Ramos (cell line): ENCODE results near the gene FHIT.

Experiments used
- in situ Hi-C: fragments of 300-500 bp; cut with MboI; formaldehyde crosslinking; loops from one replicate; pipeline ENCODE4 v1.14.3; 2022; ENCODE audit warnings: low sequenced_read_pairs; ENCODE audit not compliant: unreplicated experiment

FHIT gene

GRCh38 chr3:61251174-61251972 is at the start of gene FHIT:
FHIT (minus strand) TSS chr3:61251452.
- in situ Hi-C loops = no loop called here

DNA sequence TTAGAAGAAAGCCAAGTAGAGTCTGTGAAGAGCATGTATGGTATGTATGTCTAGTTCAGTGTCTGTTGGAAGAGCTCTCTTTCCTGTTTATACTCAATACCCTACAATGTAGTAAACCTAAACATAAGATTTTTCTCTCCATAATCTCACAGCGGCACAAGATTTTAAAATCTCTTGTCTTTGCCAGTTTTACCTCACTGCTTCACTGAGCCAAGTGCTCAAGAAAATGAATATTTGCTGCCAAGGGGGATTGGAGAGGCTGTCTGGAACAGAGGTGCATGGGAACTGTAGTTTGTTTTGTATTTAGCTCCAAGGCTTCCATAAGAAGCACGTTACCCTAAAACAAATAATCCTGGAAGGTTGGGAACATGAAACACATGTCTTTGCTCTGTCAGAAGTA is 49.5 kb upstream of the FHIT start:
- in situ Hi-C loops = no loop called here

DNA sequence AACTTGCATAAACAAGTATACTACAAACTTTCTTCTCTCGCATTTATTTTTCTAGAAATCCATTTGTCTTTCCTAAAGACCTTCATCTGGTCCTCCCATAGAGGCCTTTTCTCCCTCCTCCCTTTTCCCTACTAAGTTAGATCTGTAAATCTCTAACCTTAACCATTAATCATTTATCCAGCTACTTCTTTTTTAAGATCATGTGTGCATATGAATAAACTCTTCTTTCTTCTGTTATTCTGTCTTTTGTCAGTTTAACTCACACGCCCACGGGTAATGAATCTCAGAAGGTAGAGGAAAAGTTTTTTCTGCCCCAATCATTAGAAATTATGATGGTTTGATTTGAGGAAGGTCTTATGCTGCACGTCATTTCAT is 48.7 kb upstream of the FHIT start:
- in situ Hi-C loops = no loop called here

- in situ Hi-C loops = no loop called here
These were observed 48.2 kb upstream of the FHIT start for GRCh38 chr3:61299343-61300005.

- in situ Hi-C loops = no loop called here
These were observed 46.6 kb upstream of the FHIT start for GRCh38 chr3:61297821-61298220.

DNA sequence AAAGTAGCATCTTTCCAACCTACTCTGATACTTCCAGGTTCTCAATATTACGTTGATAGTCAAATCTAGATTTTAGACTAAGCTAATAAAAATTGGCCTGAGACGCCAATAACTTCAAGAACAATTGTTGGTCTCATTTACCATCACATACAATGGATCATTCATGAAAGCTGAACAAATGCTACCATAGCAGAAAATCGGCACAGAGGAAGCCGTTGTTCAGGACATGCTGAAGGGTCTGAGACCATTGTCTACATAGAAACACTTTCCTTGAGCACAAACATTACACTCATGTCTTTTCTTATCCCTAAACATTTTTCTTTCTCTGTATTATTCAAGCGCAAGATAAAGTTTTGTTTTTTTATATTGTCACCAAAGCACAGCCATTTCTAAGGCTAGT is 37.2 kb upstream of the FHIT start:
- in situ Hi-C loops = no loop called here

GRCh38 chr3:61283876-61284275 is 32.6 kb upstream of the FHIT start:
- in situ Hi-C loops = no loop called here

- in situ Hi-C loops = no loop called here
These were observed 27.5 kb upstream of the FHIT start for GRCh38 chr3:61278713-61279112.

GRCh38 chr3:61277411-61277810 is 26.2 kb upstream of the FHIT start:
- in situ Hi-C loops = no loop called here

- in situ Hi-C loops = no loop called here
These were observed 18.2 kb upstream of the FHIT start for GRCh38 chr3:61269435-61269834.

GRCh38 chr3:61268644-61269043 is 17.4 kb upstream of the FHIT start:
- in situ Hi-C loops = no loop called here

GRCh38 chr3:61264281-61264680 is 13.0 kb upstream of the FHIT start:
- in situ Hi-C loops = no loop called here

- in situ Hi-C loops = no loop called here
These were observed 5.9 kb upstream of the FHIT start for GRCh38 chr3:61257148-61257547.

- in situ Hi-C loops = no loop called here
These were observed 2.5 kb upstream of the FHIT start for GRCh38 chr3:61253756-61254155.

GRCh38 chr3:61252836-61253235 is 1.6 kb upstream of the FHIT start:
- in situ Hi-C loops = no loop called here

DNA sequence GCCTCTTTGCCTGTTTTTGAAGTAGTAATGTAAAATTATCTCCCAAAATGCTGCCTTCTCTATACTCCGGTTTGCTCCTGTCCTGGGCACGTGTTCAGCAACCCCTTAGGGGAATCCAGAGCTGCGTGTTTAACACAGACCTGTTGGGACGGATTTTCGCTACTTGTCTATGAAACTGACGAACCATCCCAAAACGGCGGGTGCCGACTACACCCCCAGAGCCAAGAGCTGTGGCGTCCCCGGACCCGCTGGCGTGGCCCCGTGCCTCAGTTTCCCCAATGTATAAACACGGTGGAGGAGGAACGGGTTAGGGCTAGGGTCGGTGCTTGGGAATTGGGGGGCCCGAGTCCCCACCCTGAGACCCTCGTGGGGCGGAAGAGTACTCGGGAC is 473 bp downstream of the FHIT start:
- in situ Hi-C loops = no loop called here

DNA sequence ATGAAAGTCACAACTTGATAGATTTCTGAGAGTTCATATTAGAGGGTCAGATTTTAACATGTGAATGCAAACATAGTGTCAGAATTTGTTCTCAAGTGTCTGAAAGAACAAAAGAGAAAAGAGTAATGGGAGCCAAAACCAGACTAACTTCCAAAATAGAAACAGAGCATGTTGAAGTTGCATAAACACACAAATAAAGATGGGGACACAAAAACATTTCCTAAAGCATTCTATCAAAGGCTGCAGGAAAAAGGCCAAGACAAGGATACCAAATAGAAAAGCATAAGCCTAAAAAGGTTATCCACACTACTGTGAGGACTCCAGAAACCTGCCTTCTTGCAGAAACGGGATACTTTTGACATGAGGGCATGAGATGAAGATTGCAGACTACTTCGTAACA is 2.8 kb downstream of the FHIT start:
- in situ Hi-C loops = no loop called here

- in situ Hi-C loops = no loop called here
These were observed 4.1 kb downstream of the FHIT start for GRCh38 chr3:61247191-61247590.

DNA sequence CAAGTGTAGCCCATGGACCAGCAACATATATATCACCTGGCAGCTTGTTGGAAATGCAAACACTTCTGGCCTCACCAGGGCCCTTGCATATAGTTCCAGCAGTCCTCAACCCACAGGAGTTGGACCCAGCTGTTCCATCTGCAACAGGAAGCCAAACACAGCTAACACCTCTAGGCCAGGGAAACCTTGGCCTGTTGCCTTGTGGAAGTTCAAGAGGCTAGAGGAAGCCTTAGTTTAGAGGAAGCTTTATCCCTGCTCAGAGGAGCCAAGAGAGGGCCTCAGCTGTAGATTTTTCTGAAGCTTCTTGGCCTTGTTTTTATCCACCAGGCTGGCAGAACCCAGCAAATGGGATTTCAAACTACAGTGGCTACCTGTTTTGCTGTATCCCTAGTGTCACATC is 11.4 kb downstream of the FHIT start:
- in situ Hi-C loops = no loop called here

GRCh38 chr3:61237858-61238257 is 13.4 kb downstream of the FHIT start:
- in situ Hi-C loops = no loop called here

GRCh38 chr3:61236556-61236955 is 14.7 kb downstream of the FHIT start:
- in situ Hi-C loops = no loop called here

DNA sequence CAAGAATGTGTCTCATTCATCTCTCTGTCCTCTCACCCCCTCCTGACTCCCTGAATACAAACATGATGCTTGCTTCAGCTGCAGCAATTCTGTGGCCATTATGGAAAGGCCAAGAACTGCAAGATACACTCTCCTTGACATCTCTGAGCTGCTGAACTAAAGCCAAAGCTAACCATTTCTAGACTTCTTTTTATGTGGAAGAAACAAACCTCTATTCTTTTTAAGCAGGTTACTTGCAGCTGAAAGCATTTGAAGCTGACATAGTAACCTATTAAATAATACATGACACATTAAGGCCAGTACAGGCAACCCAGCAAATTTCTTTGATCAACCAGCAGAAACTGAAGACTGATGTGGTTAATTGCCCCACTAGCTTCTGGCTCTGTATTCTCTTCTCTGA is 17.5 kb downstream of the FHIT start:
- in situ Hi-C loops = no loop called here
